Lung (tissue), 12 donors: ENCODE results near the gene HLCS. TPM values are rescaled to one million over a fixed set of nuclear protein-coding genes. Genes with fewer than 3 reads are reported as not detected.

Source experiments
- ATAC-seq: fragments of 200-7000 bp; cut with Tn5 transposase; one replicate; pipeline ENCODE4 v1.9.1; 2020; ENCODE audit warnings: moderate number of reproducible peaks; ENCODE audit not compliant: insufficient read depth, low FRiP score
- DNase-seq, 3 donors: peaks; one replicate each; pipeline ENCODE4 v3.0.0-alpha.2; 2013 to 2017
- H3K27ac ChIP-seq, 2 donors: one replicate each; pipeline ENCODE4 v1.5.1; 2013; ENCODE audit warnings: mild to moderate bottlenecking in 2 of 2, moderate library complexity in 2 of 2, control low read depth in 1 of 2, inconsistent platforms in 1 of 2, low read depth in 1 of 2, low read length in 1 of 2
- H3K27me3 ChIP-seq, 3 donors: one replicate each; pipeline ENCODE4 v1.5.1; 2013; ENCODE audit warnings: low read length in 2 of 3; ENCODE audit not compliant: control insufficient read depth in 3 of 3, insufficient read depth in 3 of 3
- H3K36me3 ChIP-seq, 4 donors: one replicate each; pipeline ENCODE4 v1.5.1; 2013; ENCODE audit warnings: low read length in 4 of 4, mild to moderate bottlenecking in 1 of 4, moderate library complexity in 1 of 4; ENCODE audit not compliant: control insufficient read depth in 4 of 4, insufficient read depth in 4 of 4
- H3K4me1 ChIP-seq, 5 donors: one replicate each; pipeline ENCODE4 v1.5.1; 2013; ENCODE audit warnings: low read length in 5 of 5, mild to moderate bottlenecking in 2 of 5, moderate library complexity in 1 of 5; ENCODE audit not compliant: control insufficient read depth in 5 of 5, insufficient read depth in 5 of 5
- H3K4me3 ChIP-seq: one replicate; pipeline ENCODE4 v1.5.1; 2013; ENCODE audit warnings: mild to moderate bottlenecking, control low read depth, moderate library complexity
- H3K9ac ChIP-seq, 2 donors: one replicate each; pipeline ENCODE4 v1.5.1; 2013; ENCODE audit warnings: low read length in 2 of 2, control low read depth in 1 of 2; ENCODE audit not compliant: insufficient read depth in 1 of 2
- H3K9me3 ChIP-seq, 4 donors: one replicate each; pipeline ENCODE4 v1.5.1; 2013; ENCODE audit warnings: low read length in 3 of 4, mild to moderate bottlenecking in 1 of 4, moderate library complexity in 1 of 4; ENCODE audit not compliant: control insufficient read depth in 4 of 4, insufficient read depth in 3 of 4
- WGBS, 2 donors: extraction: QIAGEN DNeasy Blood & Tissue Kit; methylation state at CpG; one replicate each; pipeline ENCODE4 v1.1.7; 2013; 5-methylcytosine and 5-hydroxymethylcytosine counted together
- polyA plus RNA-seq, 2 donors: library from polyadenylated mRNA; stranded (reverse); fragments of 200-250 nt; gene quantifications; one replicate each; pipeline ENCODE4 v1.2.1, GENCODE V29; 2013
- total RNA-seq, 2 donors: library from RNA; depleted of rRNA in 1 of 2; stranded (reverse); fragments of >200 nt in 1 of 2; gene quantifications; one replicate each; pipeline ENCODE4 v1.2.1, GENCODE V29; 2014 to 2021
- TF ChIP-seq, protein P1 (sequence below): IDR thresholded peaks from 2 replicates; pipeline ENCODE4 v1.5.1; 2012; ENCODE audit warnings: mild to moderate bottlenecking; ENCODE audit errors: control extremely low read depth, extremely low read depth
- donor health status: control.
- donor health status: control.
- donor health status: Bipolar disorder and iron deficiency.
- donor health status: healthy.
- donor health status: DM: yes; HTN: yes; CAD: no.

The HLCS gene
- total and polyA plus RNA-seq, 4 donors: 5.0 to 28.8 (median 17.5) TPM

DNA sequence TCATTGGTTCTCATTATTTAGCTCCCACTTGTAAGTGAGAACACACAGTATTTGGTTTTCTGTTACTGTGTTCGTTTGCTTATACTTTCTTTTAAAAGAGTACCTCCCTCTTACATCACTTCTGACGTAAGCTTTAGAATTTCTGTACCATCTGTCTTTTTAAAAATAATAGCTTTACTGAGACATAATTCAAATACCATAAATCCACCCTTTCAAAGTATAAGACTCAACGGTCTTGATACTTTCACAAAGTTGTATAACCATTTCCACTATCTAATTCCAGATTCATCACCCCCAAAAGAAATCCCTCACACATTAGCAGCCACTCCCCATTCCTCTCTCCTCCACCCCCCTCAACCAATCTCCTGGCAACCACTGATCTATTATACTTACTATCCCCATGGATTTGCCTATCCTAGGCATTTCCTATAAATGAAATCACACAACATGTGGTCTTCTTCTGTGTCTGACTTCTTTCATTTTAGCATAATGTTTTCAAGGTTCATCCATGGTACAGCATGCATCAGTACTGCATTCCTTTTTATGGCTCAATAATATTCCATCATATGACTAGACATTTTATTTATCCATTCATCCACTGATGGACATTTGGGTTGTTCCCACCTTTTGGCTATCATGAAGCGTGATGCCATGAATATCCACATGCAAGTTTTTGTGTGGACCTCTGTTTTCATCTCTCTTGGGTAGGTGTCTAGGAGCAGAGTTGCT lies 104.7 kb downstream of the HLCS start:
- no peak for ATAC-seq
- H3K9ac ChIP-seq: no peak overlapping the region
- no peaks in the 10 kb centered on the region for H3K36me3 ChIP-seq
- TF ChIP-seq, protein P1, sequence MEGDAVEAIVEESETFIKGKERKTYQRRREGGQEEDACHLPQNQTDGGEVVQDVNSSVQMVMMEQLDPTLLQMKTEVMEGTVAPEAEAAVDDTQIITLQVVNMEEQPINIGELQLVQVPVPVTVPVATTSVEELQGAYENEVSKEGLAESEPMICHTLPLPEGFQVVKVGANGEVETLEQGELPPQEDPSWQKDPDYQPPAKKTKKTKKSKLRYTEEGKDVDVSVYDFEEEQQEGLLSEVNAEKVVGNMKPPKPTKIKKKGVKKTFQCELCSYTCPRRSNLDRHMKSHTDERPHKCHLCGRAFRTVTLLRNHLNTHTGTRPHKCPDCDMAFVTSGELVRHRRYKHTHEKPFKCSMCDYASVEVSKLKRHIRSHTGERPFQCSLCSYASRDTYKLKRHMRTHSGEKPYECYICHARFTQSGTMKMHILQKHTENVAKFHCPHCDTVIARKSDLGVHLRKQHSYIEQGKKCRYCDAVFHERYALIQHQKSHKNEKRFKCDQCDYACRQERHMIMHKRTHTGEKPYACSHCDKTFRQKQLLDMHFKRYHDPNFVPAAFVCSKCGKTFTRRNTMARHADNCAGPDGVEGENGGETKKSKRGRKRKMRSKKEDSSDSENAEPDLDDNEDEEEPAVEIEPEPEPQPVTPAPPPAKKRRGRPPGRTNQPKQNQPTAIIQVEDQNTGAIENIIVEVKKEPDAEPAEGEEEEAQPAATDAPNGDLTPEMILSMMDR: no peak
- H3K4me1 ChIP-seq: peaks cover 0 to 6% (median 0%) of the 10 kb centered on the region in 5 donors
- DNase-seq: no peak
- 90 to 91% methylated on average over 4 of the region's 4 CpGs for WGBS, 2 donors
- no peak overlapping the region for H3K4me3 ChIP-seq
- no peak overlapping the region for H3K27ac ChIP-seq
- H3K27me3 ChIP-seq: no peaks in the 10 kb centered on the region
- H3K9me3 ChIP-seq: no peaks in the 10 kb centered on the region

DNA sequence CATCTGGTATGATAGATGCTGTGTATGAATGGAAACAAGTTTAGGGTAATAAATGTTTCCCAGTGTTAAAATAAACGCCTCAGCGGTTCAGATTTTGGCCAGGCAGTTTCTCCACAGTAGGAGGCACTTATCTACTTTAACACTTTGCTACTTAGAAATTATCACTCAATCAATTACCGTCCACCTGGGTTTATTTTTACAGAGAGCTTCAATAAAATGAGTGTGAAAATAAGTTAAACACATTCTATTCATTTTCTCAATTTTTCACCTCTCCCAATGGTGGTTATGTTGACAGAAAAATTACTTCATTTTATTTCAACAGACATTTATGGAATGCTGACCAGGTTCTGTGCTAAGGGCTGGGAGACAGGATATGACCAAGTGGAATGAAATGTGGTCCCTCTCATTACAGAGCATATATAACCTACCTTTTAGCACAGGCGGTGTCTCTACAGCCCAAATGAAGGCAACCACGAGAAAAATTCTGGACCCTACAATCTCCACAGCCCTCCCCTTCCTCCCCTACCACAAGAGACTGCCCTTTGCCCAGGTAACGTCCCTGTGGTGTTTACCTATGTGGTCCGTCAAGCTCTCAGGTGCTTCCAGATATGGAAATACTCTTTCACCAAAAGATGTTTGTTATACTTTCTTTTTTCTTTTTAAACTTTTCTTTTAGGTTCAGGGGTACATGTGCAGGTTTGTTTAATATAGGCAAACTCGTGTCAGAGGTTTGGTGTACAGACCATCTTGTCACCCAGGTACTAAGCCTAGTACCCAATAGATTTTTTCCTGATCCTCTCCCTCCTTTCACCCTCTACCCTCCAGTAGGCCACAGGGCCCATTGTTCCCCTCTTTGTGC lies 105.5 kb downstream of the HLCS start:
- WGBS, 2 donors: 78 to 88% methylated on average over 8 of the region's 8 CpGs
- H3K9me3 ChIP-seq: no peaks in the 10 kb centered on the region
- no peak overlapping the region for H3K9ac ChIP-seq
- H3K27me3 ChIP-seq: no peaks in the 10 kb centered on the region
- ATAC-seq (no peak), DNase-seq (peak in 1 of 3 donors; percentile 29)
- no peaks in the 10 kb centered on the region for H3K36me3 ChIP-seq
- H3K27ac ChIP-seq: no peak overlapping the region
- peaks cover 0 to 6% (median 0%) of the 10 kb centered on the region in 5 donors for H3K4me1 ChIP-seq
- H3K4me3 ChIP-seq: no peak overlapping the region
- TF ChIP-seq, protein P1: no peak

DNA sequence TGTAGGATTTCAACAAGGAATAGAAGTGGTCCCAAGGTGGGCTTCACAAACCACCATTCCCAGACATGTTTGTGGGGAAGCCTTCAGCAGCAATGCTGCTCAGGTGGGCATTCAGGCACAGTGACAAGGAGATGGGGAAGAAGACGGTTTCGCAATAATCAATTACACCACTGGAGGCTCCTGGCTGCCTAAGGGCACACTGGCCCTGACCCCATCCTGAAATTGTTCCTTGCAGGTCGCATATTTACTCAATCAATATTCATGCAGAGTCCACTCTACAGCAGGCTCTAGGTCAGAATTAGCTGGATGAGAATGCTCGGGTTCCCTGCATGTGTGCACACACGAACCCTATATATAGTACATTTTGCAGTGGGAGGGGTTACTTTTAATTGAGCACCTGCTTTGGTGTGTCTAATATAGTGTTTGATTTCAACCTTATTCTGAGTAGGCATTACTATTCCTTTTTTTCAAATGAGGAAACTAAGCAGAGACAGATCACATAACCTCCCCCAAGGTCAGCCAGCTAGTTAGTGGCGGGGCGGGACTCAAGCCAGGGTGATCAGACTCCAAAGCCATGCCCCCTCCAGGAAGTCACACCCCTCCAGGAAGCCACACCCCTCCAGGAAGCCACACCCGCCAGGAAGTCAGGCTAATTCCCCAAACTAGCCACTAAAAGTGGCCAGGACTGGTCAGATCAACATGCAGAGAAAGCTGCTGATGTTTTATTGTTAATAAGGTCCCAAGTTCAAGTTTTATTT lies 106.5 kb downstream of the HLCS start:
- Histone ChIP-seq H3K36me3 (no peaks in the 10 kb centered on the region), H3K27me3 (no peaks in the 10 kb centered on the region), H3K9me3 (no peaks in the 10 kb centered on the region), H3K27ac (no peak overlapping the region), H3K9ac (no peak overlapping the region), H3K4me1 (peaks cover 0 to 6% (median 0%) of the 10 kb centered on the region in 5 donors), H3K4me3 (no peak overlapping the region)
- DNase-seq (peak in 2 of 3 donors; percentile 44 to 55), ATAC-seq (peak; percentile 87)
- 65 to 70% methylated on average over 8 of the region's 8 CpGs for WGBS, 2 donors
- TF ChIP-seq, protein P1: no peak
